KOPT-K1 (cell line): ENCODE results near the gene CD300LG.

ENCODE experiments used
- H3K27ac ChIP-seq: fragments of 200-600 bp; sonication (generic); 2 replicates; pipeline ENCODE4 v1.5.1; 2016; ENCODE audit warnings: antibody characterized with exemption, mild to moderate bottlenecking, low read depth, low read length; ENCODE audit not compliant: poor library complexity, severe bottlenecking
- H3K36me3 ChIP-seq: fragments of 200-600 bp; sonication (generic); 2 replicates; pipeline ENCODE4 v1.5.1; 2017; ENCODE audit warnings: antibody characterized with exemption, mild to moderate bottlenecking, low read length, moderate library complexity; ENCODE audit not compliant: insufficient read depth
- H3K9me3 ChIP-seq: fragments of 200-600 bp; sonication (generic); 2 replicates; pipeline ENCODE4 v1.5.1; 2017; ENCODE audit warnings: antibody characterized with exemption, low read length, mild to moderate bottlenecking; ENCODE audit not compliant: insufficient read depth, poor library complexity, severe bottlenecking

CD300LG gene

GRCh38 chr17:43875476-43876147, 28.6 kb downstream of the CD300LG start:
- Histone ChIP-seq H3K27ac (no peak overlapping the region), H3K36me3 (no peaks in the 10 kb centered on the region), H3K9me3 (peaks cover 4% of the 10 kb centered on the region)

- no peak overlapping the region for H3K27ac ChIP-seq
- peaks cover 4% of the 10 kb centered on the region for H3K9me3 ChIP-seq
- H3K36me3 ChIP-seq, result no peaks in the 10 kb centered on the region
These were observed 30.1 kb downstream of the CD300LG start for GRCh38 chr17:43877031-43877430.

GRCh38 chr17:43877451-43878155, 30.6 kb downstream of the CD300LG start:
- H3K27ac ChIP-seq, result no peak overlapping the region
- no peaks in the 10 kb centered on the region for H3K36me3 ChIP-seq
- peaks cover 4% of the 10 kb centered on the region for H3K9me3 ChIP-seq

- H3K27ac ChIP-seq, result no peak overlapping the region
- H3K36me3 ChIP-seq, result no peaks in the 10 kb centered on the region
These were observed 31.5 kb downstream of the CD300LG start for GRCh38 chr17:43878260-43879175.

GRCh38 chr17:43879723-43880419, 32.9 kb downstream of the CD300LG start:
- Histone ChIP-seq H3K27ac (no peak overlapping the region), H3K9me3 (no peaks in the 10 kb centered on the region), H3K36me3 (no peaks in the 10 kb centered on the region)

More at GRCh38 chr17:43878260-43879175, 31.5 kb downstream of the CD300LG start:
- peaks cover 4% of the 10 kb centered on the region for H3K9me3 ChIP-seq

GRCh38 chr17:43880420-43880991, 33.5 kb downstream of the CD300LG start:
- Histone ChIP-seq H3K36me3 (no peaks in the 10 kb centered on the region), H3K27ac (no peak overlapping the region), H3K9me3 (no peaks in the 10 kb centered on the region)

- Histone ChIP-seq H3K36me3 (no peaks in the 10 kb centered on the region), H3K9me3 (no peaks in the 10 kb centered on the region), H3K27ac (no peak overlapping the region)
These were observed 34.2 kb downstream of the CD300LG start for GRCh38 chr17:43881181-43881580.

GRCh38 chr17:43881758-43882505, 35.0 kb downstream of the CD300LG start:
- H3K27ac ChIP-seq, result no peak overlapping the region
- H3K9me3 ChIP-seq, result no peaks in the 10 kb centered on the region
- H3K36me3 ChIP-seq, result no peaks in the 10 kb centered on the region

GRCh38 chr17:43882761-43883415, 35.9 kb downstream of the CD300LG start:
- H3K27ac ChIP-seq, result no peak overlapping the region
- no peaks in the 10 kb centered on the region for H3K36me3 ChIP-seq
- no peaks in the 10 kb centered on the region for H3K9me3 ChIP-seq

- no peak overlapping the region for H3K27ac ChIP-seq
- H3K9me3 ChIP-seq, result no peaks in the 10 kb centered on the region
- H3K36me3 ChIP-seq, result no peaks in the 10 kb centered on the region
These were observed 41.6 kb downstream of the CD300LG start for GRCh38 chr17:43888548-43888947.

GRCh38 chr17:43890240-43890639, 43.3 kb downstream of the CD300LG start:
- H3K36me3 ChIP-seq, result no peaks in the 10 kb centered on the region
- no peaks in the 10 kb centered on the region for H3K9me3 ChIP-seq
- no peak overlapping the region for H3K27ac ChIP-seq

GRCh38 chr17:43891851-43892646, 45.1 kb downstream of the CD300LG start:
- Histone ChIP-seq H3K36me3 (no peaks in the 10 kb centered on the region), H3K27ac (no peak overlapping the region), H3K9me3 (no peaks in the 10 kb centered on the region)

- Histone ChIP-seq H3K9me3 (no peaks in the 10 kb centered on the region), H3K27ac (no peak overlapping the region)
These were observed 45.6 kb downstream of the CD300LG start for GRCh38 chr17:43892647-43892952.

More at GRCh38 chr17:43892647-43892952, 45.6 kb downstream of the CD300LG start:
- no peaks in the 10 kb centered on the region for H3K36me3 ChIP-seq
